HepG2 (cell line): ENCODE data around the gene PLSCR3. TPM values are rescaled to one million over a fixed set of nuclear protein-coding genes. Genes with fewer than 3 reads are reported as not detected.
A peak's percentile ranks its signal among the peaks of the same experiment; 100 is the strongest.

Experiments used
- ATAC-seq: fragments of 200-7000 bp; cut with Tn5 transposase; 3 replicates; pipeline ENCODE4 v1.9.1; 2020; ENCODE audit warnings: mild to moderate bottlenecking, moderate library complexity
- BruUV-seq: library from RNA; stranded (reverse); fragments of 400-500 nt; replicated peaks from 2 replicates; lab custom pipeline; 2021; lab: Mats Ljungman, UMichigan
- CTCF ChIA-PET: fragments of 300-600 bp; formaldehyde crosslinking; extraction: SDS; loops from one replicate; lab custom pipeline; 2021; ENCODE audit warnings: low total read pairs, inconsistent platforms, low intra/inter-chr PET ratio; lab: Yijun Ruan, JAX
- POLR2A ChIA-PET: fragments of 350-600 bp; sonication (Branson Sonifier 250); formaldehyde crosslinking; loops from one replicate; lab custom pipeline; 2020; ENCODE audit warnings: antibody characterized with exemption, inconsistent platforms; lab: Yijun Ruan, JAX
- DNase-seq: peaks from one replicate; pipeline ENCODE4 v3.0.0-alpha.2; 2015; ENCODE audit warnings: low spot score
- FAIRE-seq: peaks from 3 replicates; lab custom pipeline; 2011; peaks lifted over from hg19 to GRCh38; lab: Jason Lieb, UNC
- H2AFZ ChIP-seq: one replicate; pipeline ENCODE4 v1.6.1; 2011; ENCODE audit warnings: low read length, inconsistent platforms
- H3K27ac ChIP-seq: fragments of 300-600 bp; 3 replicates; pipeline ENCODE4 v1.8.0; 2011; ENCODE audit warnings: mixed run types, mild to moderate bottlenecking, mixed read lengths, low read length, inconsistent platforms; ENCODE audit not compliant: insufficient read depth; ENCODE audit errors: extremely low read length
- H3K27me3 ChIP-seq, 2 experiments: fragments of 200-600 bp in 1 of 2; 2 replicates in 1 of 2; 3 replicates in 1 of 2; pipeline versions ENCODE4 v1.6.0 to v1.8.0; 2011; ENCODE audit warnings: low read length in 2 of 2, mild to moderate bottlenecking in 2 of 2, moderate library complexity in 2 of 2, inconsistent platforms in 1 of 2; ENCODE audit not compliant: insufficient read depth in 2 of 2, control insufficient read depth in 1 of 2
- H3K36me3 ChIP-seq, 2 experiments: fragments of 200-600 bp in 1 of 2; replicated peaks in 1 of 2; 2 replicates in 1 of 2; 3 replicates in 1 of 2; pipeline versions ENCODE4 v1.5.1 to v1.8.0; 2011; ENCODE audit warnings: low read length in 2 of 2, inconsistent platforms in 1 of 2; ENCODE audit not compliant: insufficient read depth in 2 of 2, control insufficient read depth in 1 of 2
- H3K4me1 ChIP-seq: 2 replicates; pipeline ENCODE4 v1.5.1; 2012; ENCODE audit warnings: low read length, inconsistent platforms; ENCODE audit not compliant: insufficient read depth
- H3K4me2 ChIP-seq: 2 replicates; pipeline ENCODE4 v1.6.0; 2011; ENCODE audit warnings: low read depth, low read length, inconsistent platforms
- H3K4me3 ChIP-seq, 3 experiments: fragments of 200-600 bp in 1 of 3; sonication (generic), shearing (Covaris generic) in 1 of 3; replicated peaks in 1 of 3; 2 replicates each; pipeline ENCODE4 v1.5.1; 2011 to 2016; ENCODE audit warnings: low read length in 3 of 3, inconsistent platforms in 2 of 3, low read depth in 2 of 3, mild to moderate bottlenecking in 2 of 3, control low read depth in 1 of 3, mixed read lengths in 1 of 3; ENCODE audit not compliant: insufficient read depth in 1 of 3
- H3K79me2 ChIP-seq: one replicate; pipeline ENCODE4 v1.6.1; 2011; ENCODE audit warnings: low read length, inconsistent platforms; ENCODE audit not compliant: insufficient read depth
- H3K9ac ChIP-seq: 2 replicates; pipeline ENCODE4 v1.6.0; 2011; ENCODE audit warnings: mild to moderate bottlenecking, low read depth, low read length, inconsistent platforms; ENCODE audit not compliant: insufficient read depth
- H3K9me3 ChIP-seq: 2 replicates; pipeline ENCODE4 v1.5.1; 2012; ENCODE audit warnings: mild to moderate bottlenecking, low read length
- H4K20me1 ChIP-seq: 2 replicates; pipeline ENCODE4 v1.6.0; 2011; ENCODE audit warnings: inconsistent platforms, mild to moderate bottlenecking, low read length, moderate library complexity; ENCODE audit not compliant: insufficient read depth
- ARNTL ChIP-seq: sonication (generic); formaldehyde crosslinking; IDR thresholded peaks from 2 replicates; pipeline ENCODE4 v1.4.0; 2020; ENCODE audit warnings: mild to moderate bottlenecking, missing genetic modification reagents
- ETV5 ChIP-seq: IDR thresholded peaks from 2 replicates; pipeline ENCODE4 v1.6.1; 2018; ENCODE audit warnings: missing biosample characterization, missing genetic modification reagents, inconsistent platforms, borderline replicate concordance
- MAFF ChIP-seq: IDR thresholded peaks from 2 replicates; pipeline ENCODE4 v1.6.1; 2011; ENCODE audit warnings: low read depth, low read length, improper control_type of control experiment
- MAFK ChIP-seq, 2 experiments: IDR thresholded peaks in 1 of 2; conservative IDR thresholded peaks in 1 of 2; 2 replicates each; pipeline ENCODE4 v1.6.1; 2011; ENCODE audit warnings: improper control_type of control experiment in 2 of 2, low read length in 2 of 2
- PCBP2 ChIP-seq: fragments of 200-400 bp; formaldehyde crosslinking; optimal IDR thresholded peaks from 2 replicates; pipeline ENCODE3; 2018; ENCODE audit warnings: low read length, low read depth; ENCODE audit not compliant: poor library complexity, severe bottlenecking
- ZNF513 ChIP-seq: sonication (generic); formaldehyde crosslinking; conservative IDR thresholded peaks from 2 replicates; pipeline ENCODE4 v1.5.0; 2020; ENCODE audit warnings: missing genetic modification reagents
- WGBS: methylation state at CpG from one replicate; pipeline ENCODE4 v1.1.6; 2017; ENCODE audit warnings: low lambda C conversion rate; 5-methylcytosine and 5-hydroxymethylcytosine counted together
- in situ Hi-C: cut with HindIII; loops from 2 replicates; pipeline ENCODE4 v1.10.0; 2017; ENCODE audit warnings: low pct_unique_long_range_greater_than_20kb; ENCODE audit not compliant: extremely low pct_ligation_motif_present
- intact Hi-C: fragments of 100-400 bp; cut with micrococcal nuclease; formaldehyde crosslinking; loops from one replicate; pipeline ENCODE4 v1.10.0; 2022; ENCODE audit not compliant: unreplicated experiment
- polyA plus RNA-seq, 8 experiments: library from polyadenylated mRNA; depleted of rRNA in 3 of 8; stranded (reverse) in 7 of 8; unstranded in 1 of 8; fragments of >200 nt; fragmentation: Illumina TruSeq in 4 of 8; extraction: Trizol in 4 of 8; gene quantifications; 2 replicates each; pipeline versions ENCODE4 v1.2.1 to v1.2.3, GENCODE V29; 2011 to 2016; ENCODE audit warnings: low read depth in 4 of 8, missing spikeins in 1 of 8, mixed read lengths in 1 of 8; ENCODE audit not compliant: insufficient read depth in 1 of 8
- total RNA-seq, 5 experiments: library from RNA; depleted of rRNA; stranded (reverse); fragments of >200 nt; fragmentation: Illumina TruSeq; extraction: Trizol; gene quantifications; 2 replicates each; pipeline ENCODE4 v1.2.3, GENCODE V29; 2016; ENCODE audit warnings: low read depth in 1 of 5
- TF ChIP-seq, protein P1 (sequence below): sonication (generic); formaldehyde crosslinking; IDR thresholded peaks from 2 replicates; pipeline ENCODE4 v1.4.0; 2020; ENCODE audit warnings: mild to moderate bottlenecking, missing genetic modification reagents

Gene PLSCR3
- total and polyA plus RNA-seq, 2 of the 13 experiments (the other 11 are each of a cell fraction or from before 2014, with no cell fraction given), result 5.6 to 6.2 TPM

- BruUV-seq, result no TSS peak
- no peak overlapping the region for H2AFZ ChIP-seq
- TF ChIP-seq ARNTL (CRISPR knock-in tag) (no peak), ZNF513 (no peak), MAFK (conservative IDR thresholded peaks at IDR 0.05 in 1 of 2, IDR thresholded peaks at IDR 0.05 in 1 of 2; ENCODE audit: low read length in 2 of 2) (peak in 1 of 2 experiments; percentile 47; a peak in 3 of 4 replicates), PCBP2 (no peak), ETV5 (no peak), MAFF (0 out of 2 replicates have a peak, but pooled peaks have one; percentile 29)
- TF ChIP-seq, protein P1, sequence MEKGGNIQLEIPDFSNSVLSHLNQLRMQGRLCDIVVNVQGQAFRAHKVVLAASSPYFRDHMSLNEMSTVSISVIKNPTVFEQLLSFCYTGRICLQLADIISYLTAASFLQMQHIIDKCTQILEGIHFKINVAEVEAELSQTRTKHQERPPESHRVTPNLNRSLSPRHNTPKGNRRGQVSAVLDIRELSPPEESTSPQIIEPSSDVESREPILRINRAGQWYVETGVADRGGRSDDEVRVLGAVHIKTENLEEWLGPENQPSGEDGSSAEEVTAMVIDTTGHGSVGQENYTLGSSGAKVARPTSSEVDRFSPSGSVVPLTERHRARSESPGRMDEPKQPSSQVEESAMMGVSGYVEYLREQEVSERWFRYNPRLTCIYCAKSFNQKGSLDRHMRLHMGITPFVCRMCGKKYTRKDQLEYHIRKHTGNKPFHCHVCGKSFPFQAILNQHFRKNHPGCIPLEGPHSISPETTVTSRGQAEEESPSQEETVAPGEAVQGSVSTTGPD (CRISPR knock-in tag), result no peak
- FAIRE-seq (no peak), ATAC-seq (no peak), DNase-seq (no peak)
- peaks cover 18% of the 10 kb centered on the region for H3K4me1 ChIP-seq
- H3K4me3 ChIP-seq, result no peak overlapping the region; a peak in 1 of 6 replicates
- in situ Hi-C loops (no loop called here), intact Hi-C loops (no loop called here)
- no peak overlapping the region for H3K27ac ChIP-seq
- peak overlapping the region; percentile 80 for H3K4me2 ChIP-seq
- no peak overlapping the region for H3K9ac ChIP-seq
- H3K27me3 ChIP-seq, result no peaks in the 10 kb centered on the region; a peak in 1 of 5 replicates
- no peaks in the 10 kb centered on the region for H3K9me3 ChIP-seq
- peaks cover 4% of the 10 kb centered on the region for H3K79me2 ChIP-seq
- H4K20me1 ChIP-seq, result no peaks in the 10 kb centered on the region
- ChIA-PET CTCF (no interaction called here), POLR2A (no interaction called here)
- 0 out of 5 replicates have a peak, but pooled peaks cover 0 to 2% of the 10 kb centered on the region in 2 experiments for H3K36me3 ChIP-seq
- 71% methylated on average over 4 of the region's 12 CpGs for WGBS
Measured at GRCh38 chr17:7406235-7406825, 12.0 kb upstream of the PLSCR3 start.
